Smooth muscle cell (in vitro differentiated cells): Measurements from ENCODE around the gene KRR1. TPM values are rescaled to one million over a fixed set of nuclear protein-coding genes. Genes with fewer than 3 reads are reported as not detected.

Source experiments
- DNase-seq: peaks from one replicate; lab custom pipeline; 2025; ENCODE audit not compliant: unreplicated experiment; lab: John Stamatoyannopoulos, UW
- H2AFZ ChIP-seq: fragments of 200-600 bp; sonication (generic); 2 replicates; pipeline ENCODE4 v1.6.0; 2016; ENCODE audit warnings: antibody characterized with exemption, low read depth, mild to moderate bottlenecking
- H3F3A ChIP-seq: fragments of 200-600 bp; sonication (generic); 2 replicates; pipeline ENCODE4 v1.6.0; 2017; ENCODE audit warnings: antibody characterized with exemption, low read depth
- H3K27ac ChIP-seq: fragments of 200-600 bp; sonication (generic); 2 replicates; pipeline ENCODE4 v1.5.1; 2016; ENCODE audit warnings: low read depth, mild to moderate bottlenecking
- H3K27me3 ChIP-seq: fragments of 200-600 bp; sonication (generic); 2 replicates; pipeline ENCODE4 v1.6.1; 2016; ENCODE audit warnings: low read depth, mild to moderate bottlenecking
- H3K36me3 ChIP-seq: fragments of 200-600 bp; sonication (generic); 2 replicates; pipeline ENCODE4 v1.5.1; 2016; ENCODE audit warnings: low read depth
- H3K4me1 ChIP-seq: fragments of 200-600 bp; sonication (generic); 2 replicates; pipeline ENCODE4 v1.5.1; 2016; ENCODE audit warnings: low read depth
- H3K4me2 ChIP-seq: fragments of 200-600 bp; sonication (generic); 2 replicates; pipeline ENCODE4 v1.6.0; 2016; ENCODE audit warnings: mild to moderate bottlenecking
- H3K4me3 ChIP-seq: fragments of 200-600 bp; sonication (generic); 2 replicates; pipeline ENCODE4 v1.5.1; 2016; ENCODE audit warnings: mild to moderate bottlenecking
- H3K79me2 ChIP-seq: fragments of 200-600 bp; sonication (generic); 2 replicates; pipeline ENCODE4 v1.6.0; 2016; ENCODE audit warnings: low read depth, mild to moderate bottlenecking
- H3K9ac ChIP-seq: fragments of 200-600 bp; sonication (generic); 2 replicates; pipeline ENCODE4 v1.6.0; 2016; ENCODE audit warnings: low read depth
- H3K9me3 ChIP-seq: fragments of 200-600 bp; sonication (generic); replicated peaks from 2 replicates; pipeline ENCODE4 v1.5.1; 2016; ENCODE audit warnings: low read depth
- H4K20me1 ChIP-seq: fragments of 200-600 bp; sonication (generic); 2 replicates; pipeline ENCODE4 v1.6.0; 2016; ENCODE audit warnings: low read depth
- WGBS: methylation state at CpG from one replicate; pipeline ENCODE4 v1.1.7; 2016; ENCODE audit warnings: low lambda C conversion rate; 5-methylcytosine and 5-hydroxymethylcytosine counted together
- polyA plus RNA-seq: library from polyadenylated mRNA; unstranded; fragments of >200 nt; fragmentation: Nextera tagmentation; extraction: Ambion mirVana; gene quantifications from 2 replicates; pipeline ENCODE4 v1.2.1, GENCODE V29; 2016
- total RNA-seq: library from RNA; depleted of rRNA; stranded (reverse); fragments of >200 nt; gene quantifications from 2 replicates; pipeline ENCODE4 v1.2.3, GENCODE V29; 2014
- TF ChIP-seq, protein P1 (sequence below): fragments of 200-600 bp; sonication (generic); IDR thresholded peaks from 2 replicates; pipeline ENCODE4 v1.5.1; 2017; ENCODE audit warnings: borderline replicate concordance, mild to moderate bottlenecking, antibody characterized with exemption; ENCODE audit not compliant: insufficient read depth, poor library complexity, severe bottlenecking

The KRR1 gene
- total and polyA plus RNA-seq, 2 experiments from 2014 or later: 26.2 to 48.9 TPM

DNA sequence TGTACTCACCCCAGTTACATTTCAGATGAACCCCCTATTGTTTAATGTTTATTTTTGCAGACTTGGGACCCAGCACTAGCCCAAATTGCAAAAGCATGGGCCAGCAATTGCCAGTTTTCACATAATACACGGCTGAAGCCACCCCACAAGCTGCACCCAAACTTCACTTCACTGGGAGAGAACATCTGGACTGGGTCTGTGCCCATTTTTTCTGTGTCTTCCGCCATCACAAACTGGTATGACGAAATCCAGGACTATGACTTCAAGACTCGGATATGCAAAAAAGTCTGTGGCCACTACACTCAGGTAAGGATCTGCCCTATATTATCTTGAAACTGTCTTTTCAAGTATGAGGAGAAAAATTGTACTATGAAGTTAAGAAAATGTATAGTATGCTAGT is 29.6 kb downstream of the KRR1 start:
- TF ChIP-seq, protein P1, sequence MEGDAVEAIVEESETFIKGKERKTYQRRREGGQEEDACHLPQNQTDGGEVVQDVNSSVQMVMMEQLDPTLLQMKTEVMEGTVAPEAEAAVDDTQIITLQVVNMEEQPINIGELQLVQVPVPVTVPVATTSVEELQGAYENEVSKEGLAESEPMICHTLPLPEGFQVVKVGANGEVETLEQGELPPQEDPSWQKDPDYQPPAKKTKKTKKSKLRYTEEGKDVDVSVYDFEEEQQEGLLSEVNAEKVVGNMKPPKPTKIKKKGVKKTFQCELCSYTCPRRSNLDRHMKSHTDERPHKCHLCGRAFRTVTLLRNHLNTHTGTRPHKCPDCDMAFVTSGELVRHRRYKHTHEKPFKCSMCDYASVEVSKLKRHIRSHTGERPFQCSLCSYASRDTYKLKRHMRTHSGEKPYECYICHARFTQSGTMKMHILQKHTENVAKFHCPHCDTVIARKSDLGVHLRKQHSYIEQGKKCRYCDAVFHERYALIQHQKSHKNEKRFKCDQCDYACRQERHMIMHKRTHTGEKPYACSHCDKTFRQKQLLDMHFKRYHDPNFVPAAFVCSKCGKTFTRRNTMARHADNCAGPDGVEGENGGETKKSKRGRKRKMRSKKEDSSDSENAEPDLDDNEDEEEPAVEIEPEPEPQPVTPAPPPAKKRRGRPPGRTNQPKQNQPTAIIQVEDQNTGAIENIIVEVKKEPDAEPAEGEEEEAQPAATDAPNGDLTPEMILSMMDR: no peak
- peaks cover 26% of the 10 kb centered on the region for H3K4me1 ChIP-seq
- peaks cover 26% of the 10 kb centered on the region for H3F3A ChIP-seq
- H3K4me3 ChIP-seq: peak overlapping the region; percentile 50
- no peak overlapping the region for H2AFZ ChIP-seq
- peak overlapping the region; percentile 80 for H3K9ac ChIP-seq
- H3K36me3 ChIP-seq: no peaks in the 10 kb centered on the region
- 54% methylated on average over 4 of the region's 4 CpGs for WGBS
- no peaks in the 10 kb centered on the region for H3K27me3 ChIP-seq
- H3K79me2 ChIP-seq: peaks cover 54% of the 10 kb centered on the region
- peak overlapping the region; percentile 92 for H3K27ac ChIP-seq
- no peak for DNase-seq
- peaks cover 10% of the 10 kb centered on the region for H4K20me1 ChIP-seq
- peak overlapping the region; percentile 88 for H3K4me2 ChIP-seq
- no peaks in the 10 kb centered on the region for H3K9me3 ChIP-seq

DNA sequence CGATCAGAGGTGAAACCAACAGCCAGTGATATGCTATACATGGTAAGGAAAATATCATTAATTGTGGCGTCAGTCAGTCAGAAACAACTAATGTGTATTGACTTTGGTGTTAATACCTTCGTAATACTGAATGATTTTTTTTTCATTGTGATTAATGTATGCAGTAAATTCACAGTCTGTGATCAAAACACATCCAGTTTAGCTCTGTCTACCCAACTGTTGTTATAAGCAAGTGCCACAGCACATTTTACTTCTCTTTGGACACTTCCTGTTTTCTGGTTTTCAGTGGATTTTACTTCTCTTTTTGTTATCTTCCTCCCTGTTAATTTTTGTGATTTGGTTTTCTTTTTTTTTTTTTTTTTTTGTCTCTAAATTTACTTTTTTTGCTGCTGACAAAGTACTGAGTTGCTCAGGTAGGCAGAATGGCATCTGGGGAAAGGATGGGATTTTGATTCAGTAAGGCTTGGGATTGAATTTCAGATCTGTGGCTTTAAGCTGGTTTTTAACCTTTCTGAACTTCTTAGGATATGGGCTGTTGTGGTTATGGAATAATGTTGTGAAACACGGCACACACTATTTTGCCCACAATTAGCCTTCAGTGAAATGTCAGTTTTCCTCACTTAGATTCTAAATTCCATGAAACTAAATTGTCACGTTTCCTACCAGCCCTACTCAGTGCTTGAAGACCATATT is 30.2 kb downstream of the KRR1 start:
- Histone ChIP-seq H3K36me3 (no peaks in the 10 kb centered on the region), H3K79me2 (peaks cover 47% of the 10 kb centered on the region), H3K4me2 (peak overlapping the region; percentile 88), H3K4me1 (peaks cover 24% of the 10 kb centered on the region), H4K20me1 (peaks cover 10% of the 10 kb centered on the region), H3K4me3 (peak overlapping the region; percentile 50), H3K9me3 (no peaks in the 10 kb centered on the region), H3K27ac (peak overlapping the region; percentile 92), H3K9ac (peak overlapping the region; percentile 80), H3F3A (peaks cover 26% of the 10 kb centered on the region), H3K27me3 (no peaks in the 10 kb centered on the region), H2AFZ (no peak overlapping the region)
- TF ChIP-seq, protein P1: no peak
- WGBS: 48% methylated on average over 5 of the region's 5 CpGs
- no peak for DNase-seq

DNA sequence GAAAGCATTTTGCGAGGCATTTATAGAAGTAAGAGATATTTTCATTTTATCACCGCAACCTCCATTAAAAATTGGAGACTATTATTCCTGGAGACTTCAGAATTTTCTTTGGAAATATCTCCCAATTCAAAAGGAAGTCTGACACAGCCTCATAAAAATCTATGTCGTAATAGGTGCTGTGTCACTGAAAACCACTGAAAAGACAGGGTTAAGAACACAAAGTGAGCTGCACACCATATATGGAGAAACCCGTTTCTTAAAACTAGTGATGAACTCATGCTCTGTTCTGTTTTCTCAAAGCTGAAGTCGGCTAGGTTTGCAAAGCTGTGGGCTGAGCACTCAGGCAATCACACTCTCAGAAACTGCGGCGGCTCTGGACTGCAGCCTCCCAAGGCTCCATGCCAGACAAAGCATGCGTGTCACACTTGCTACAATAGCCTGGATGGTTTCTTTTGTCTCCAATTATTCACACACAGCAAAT is 30.9 kb downstream of the KRR1 start, which contains the start of gene GLIPR1:
Gene GLIPR1 (plus strand): TSS at position 287 of the 481 bp plus-strand sequence. CDS start 126 bp downstream, at position 413.
- TF ChIP-seq, protein P1: no peak
- Histone ChIP-seq H3K27me3 (no peaks in the 10 kb centered on the region), H3K9ac (peak within 1 kb of the TSS; percentile 86), H3K36me3 (no peaks in the 10 kb centered on the region), H4K20me1 (peaks cover 6% of the 10 kb centered on the region), H3K79me2 (peaks cover 42% of the 10 kb centered on the region), H3F3A (peaks cover 26% of the 10 kb centered on the region), H3K4me3 (peak within 1 kb of the TSS; percentile 50), H3K4me2 (peak within 1 kb of the TSS; percentile 88), H3K27ac (peak within 1 kb of the TSS; percentile 92), H3K9me3 (no peaks in the 10 kb centered on the region), H3K4me1 (peaks cover 24% of the 10 kb centered on the region), H2AFZ (peak within 1 kb of the TSS; percentile 9)
- 20% methylated on average over 8 of the region's 8 CpGs for WGBS
- peak; percentile 15 for DNase-seq
